Inflammatory macrophage treated with lipopolysaccharide for 4 hours (primary cell): Measurements from ENCODE around the gene ANO2.
"Not testable (repeated sequence)": the region's sequence is repeated elsewhere in the genome, so short reads cannot be mapped to it uniquely, and the experiment has no call there.

Source experiments
- DNase-seq: peaks from one replicate; pipeline ENCODE4 v3.0.0-alpha.2; 2020

The ANO2 gene

DNA sequence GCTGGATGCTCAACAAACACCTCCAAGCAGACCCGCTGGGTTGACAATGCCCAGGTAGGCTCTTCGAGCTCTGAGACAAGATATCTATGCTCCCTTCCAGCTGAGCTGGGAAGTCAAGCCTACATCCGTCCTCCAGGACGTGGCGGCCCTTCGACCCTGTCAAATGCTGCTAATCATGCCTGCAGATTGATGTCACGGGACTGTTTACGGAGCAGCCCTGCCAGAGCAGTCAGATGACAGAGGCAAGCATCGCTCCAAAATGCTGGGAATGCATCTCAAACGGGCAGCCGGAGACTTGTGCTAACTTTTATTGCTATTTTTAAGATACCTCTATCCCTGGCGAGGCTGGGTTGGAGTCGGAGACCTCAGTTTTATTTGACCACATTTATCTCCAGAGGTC is 373.9 kb downstream of the ANO2 start:
- DNase-seq: no peak

DNA sequence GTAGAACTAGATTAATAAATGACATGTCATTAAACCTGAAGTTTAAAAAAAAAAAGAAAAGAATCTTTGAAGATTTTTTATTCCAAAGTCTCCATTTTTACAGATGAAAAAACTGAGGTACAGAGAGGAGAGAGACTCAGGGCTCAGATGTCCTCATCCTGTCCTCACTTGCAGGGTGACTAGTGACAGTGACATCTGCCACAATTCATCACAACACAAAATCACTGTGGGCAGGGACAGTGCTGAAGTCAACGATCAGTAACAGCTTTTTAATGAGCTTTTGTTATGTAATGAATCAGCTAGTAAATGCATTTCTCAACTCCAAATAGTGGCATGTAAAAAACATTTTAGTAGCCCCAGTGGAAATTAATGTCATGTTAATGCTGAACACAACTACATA is 374.6 kb downstream of the ANO2 start:
- no peak for DNase-seq

DNA sequence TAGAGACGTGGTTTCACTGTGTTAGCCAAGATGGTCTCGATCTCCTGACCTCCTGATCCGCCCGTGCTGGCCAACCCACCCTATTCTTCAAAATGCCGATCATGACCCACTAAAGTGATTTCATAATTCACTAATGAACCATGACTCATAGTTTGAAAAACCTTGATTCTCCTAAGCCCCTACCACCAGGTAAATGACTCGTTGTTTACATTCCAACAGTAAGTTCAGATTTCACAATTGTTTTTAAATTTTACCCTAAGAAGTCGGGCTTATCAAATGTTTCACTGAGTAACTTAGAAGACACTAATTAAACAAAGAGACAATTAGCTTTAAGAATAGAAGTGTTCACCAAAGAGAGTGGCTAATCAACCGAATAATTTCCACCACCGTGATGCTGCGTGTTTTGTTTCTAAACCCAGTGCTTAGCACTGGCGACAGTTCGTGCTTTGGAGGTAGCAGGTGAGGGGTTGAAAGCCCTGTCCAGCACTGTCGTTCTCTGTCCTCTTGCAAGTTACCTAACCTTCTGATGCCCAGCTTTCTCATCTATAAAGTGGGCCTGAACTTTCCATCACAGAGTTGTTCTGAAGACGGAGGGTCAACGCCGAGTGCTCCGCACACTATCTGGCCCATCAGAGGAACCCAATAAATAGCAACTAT is 376.6 kb downstream of the ANO2 start:
- DNase-seq: no peak

DNA sequence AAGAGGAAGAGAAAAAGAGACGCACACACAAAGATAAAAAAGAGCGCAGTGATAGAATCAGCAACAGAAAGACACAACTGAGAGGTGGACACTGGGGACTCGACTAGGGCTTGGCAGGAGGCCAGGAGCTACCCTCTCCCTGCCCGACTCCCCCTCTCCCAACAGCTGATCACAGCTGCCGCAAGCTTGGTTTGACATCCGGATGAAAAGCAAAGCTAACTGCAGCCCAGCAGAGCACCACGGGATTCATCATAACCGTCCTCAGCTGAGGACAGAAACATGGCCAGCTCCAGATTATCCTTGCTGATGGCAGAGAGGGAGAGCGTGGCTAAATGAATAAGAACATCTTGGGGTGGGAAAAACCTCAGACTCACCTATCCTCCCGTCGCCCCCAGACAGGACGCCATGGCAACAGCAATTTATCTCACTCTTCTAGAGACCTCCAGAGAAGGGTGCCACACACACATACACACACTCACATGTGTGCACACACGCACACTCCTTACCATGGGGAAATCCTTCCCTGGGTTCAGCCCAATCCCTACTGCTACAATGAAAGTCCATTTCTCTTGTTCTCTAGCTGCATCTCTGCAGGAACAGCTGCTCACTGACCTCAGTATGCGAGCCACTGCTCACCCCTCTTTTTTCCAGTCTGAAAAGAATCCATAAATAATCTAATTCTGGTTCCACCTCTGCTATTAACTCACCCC is 377.9 kb downstream of the ANO2 start:
- DNase-seq: no peak

DNA sequence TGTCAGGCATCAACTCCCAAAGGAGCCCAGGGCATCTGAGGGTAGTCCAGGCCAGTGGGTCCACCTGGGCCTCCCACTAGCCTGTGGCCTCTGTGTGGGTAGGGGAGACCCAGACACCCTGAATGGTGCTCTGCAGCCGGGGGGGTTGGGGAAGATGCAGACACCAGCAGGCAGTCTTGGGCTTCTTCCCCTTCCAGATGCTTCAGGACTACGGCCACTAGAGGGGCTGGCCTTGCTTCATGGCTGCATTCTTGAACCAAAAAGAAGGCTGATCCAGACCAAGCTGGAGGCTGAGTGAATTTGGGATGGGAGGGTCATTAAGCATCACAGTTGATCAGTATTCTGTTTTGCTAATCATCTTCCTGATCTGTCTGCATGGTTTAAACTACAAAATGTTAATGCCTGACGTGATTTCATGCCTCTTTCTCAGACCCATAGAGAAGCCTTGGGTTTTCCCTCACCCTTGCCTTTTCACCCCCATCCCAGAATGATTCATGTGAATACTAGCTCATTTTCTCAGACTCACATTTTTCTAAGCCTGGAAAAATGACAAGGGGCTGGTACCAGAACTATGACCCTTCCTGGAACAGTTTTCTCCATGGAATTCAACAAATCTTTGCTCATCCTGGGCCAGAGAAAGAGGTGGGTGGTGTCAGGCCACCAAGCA is 379.0 kb downstream of the ANO2 start:
- DNase-seq: no peak

DNA sequence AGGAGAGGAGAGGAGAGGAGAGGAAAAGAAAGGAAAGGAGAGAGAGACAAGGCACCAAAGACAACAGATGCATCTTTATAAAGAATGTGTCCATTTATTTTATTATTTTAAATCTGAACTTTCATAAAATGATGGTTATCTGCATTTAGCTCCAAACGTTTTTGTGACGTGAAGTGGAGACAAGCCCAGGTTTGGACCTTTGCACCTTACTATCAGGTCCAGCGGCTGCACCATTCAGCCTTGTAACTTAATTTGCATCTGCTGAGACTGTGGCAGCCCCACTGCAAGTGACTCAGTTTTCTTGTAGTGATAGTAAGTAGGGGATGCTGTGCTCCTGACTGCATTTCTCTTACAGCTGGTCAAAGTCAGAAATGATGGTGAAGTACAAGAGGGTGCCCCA is 382.5 kb downstream of the ANO2 start:
- no peak for DNase-seq

DNA sequence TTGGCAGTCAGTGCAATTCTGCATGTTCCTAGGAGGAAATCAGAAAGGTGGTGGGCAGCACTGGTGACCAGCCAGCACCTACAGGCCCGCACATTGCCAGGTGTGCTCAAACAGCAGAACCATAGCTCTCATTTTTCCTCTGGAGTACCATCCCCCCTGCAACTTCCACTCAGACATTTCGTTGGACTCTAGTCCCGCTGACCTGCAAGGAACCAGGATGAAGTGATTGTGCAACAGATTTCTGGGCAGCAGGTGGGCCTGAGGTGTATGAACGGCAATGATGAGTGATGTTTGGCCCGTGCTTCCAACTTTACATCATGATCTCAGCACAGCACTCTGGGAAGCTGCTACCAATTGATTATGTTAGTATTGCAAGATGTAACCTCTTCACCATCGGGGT is 383.2 kb downstream of the ANO2 start:
- DNase-seq: no peak

DNA sequence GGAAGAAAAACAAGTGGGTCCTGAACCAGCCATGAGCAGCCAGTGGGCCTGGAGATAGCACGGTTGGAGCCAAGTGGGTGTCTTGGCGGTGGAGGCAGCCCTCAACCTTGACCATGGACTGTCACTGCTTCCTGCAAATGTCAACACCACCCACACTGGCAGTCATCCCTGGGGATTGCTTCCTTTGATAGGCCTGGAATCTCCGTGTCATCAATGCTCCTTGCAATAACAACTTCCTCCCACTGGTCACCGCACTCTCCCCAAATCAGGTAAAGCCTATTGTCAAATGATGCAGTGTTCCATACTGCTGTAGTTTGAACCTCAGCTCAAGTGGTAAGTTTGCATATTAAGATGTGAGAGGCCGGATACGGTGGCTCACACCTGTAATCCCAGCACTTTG is 384.0 kb downstream of the ANO2 start:
- no peak for DNase-seq

DNA sequence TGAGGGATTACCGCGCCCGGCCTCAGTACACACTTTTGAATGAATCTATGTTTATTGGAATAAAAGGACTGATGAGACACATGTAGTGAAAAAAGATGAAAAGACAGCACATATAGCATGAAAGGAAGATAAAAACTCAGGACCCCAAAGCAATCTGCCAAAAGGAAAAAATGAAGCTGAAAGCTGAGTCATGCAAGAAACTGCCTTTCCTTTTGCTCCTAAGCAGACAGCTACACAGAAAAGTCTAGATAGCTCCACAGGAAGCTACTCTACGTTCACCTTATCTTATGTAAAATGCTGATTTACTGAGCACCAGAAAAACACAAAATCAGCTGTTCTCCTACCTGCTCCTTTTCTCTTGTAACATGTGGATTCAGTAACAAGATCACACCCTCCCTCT is 384.8 kb downstream of the ANO2 start:
- no peak for DNase-seq

DNA sequence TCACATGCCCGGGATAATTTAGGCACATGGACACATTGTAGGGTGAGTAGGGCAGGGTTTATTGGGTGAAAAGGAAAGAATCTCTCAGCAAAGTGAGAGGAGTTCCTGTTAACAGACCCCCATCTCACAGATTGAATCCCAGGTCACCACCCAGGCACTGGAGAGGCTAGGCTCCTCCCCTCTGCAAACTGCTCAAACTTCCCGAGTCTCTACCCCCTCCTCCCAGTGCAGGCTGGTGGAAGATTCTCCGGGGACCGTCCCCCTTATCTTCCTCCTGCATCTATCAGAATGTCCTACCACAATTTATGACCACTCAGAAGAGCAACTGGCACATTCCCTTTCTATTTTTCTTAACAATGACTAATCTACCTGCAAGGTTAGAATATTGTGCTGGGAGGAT is 387.2 kb downstream of the ANO2 start:
- DNase-seq: no peak

DNA sequence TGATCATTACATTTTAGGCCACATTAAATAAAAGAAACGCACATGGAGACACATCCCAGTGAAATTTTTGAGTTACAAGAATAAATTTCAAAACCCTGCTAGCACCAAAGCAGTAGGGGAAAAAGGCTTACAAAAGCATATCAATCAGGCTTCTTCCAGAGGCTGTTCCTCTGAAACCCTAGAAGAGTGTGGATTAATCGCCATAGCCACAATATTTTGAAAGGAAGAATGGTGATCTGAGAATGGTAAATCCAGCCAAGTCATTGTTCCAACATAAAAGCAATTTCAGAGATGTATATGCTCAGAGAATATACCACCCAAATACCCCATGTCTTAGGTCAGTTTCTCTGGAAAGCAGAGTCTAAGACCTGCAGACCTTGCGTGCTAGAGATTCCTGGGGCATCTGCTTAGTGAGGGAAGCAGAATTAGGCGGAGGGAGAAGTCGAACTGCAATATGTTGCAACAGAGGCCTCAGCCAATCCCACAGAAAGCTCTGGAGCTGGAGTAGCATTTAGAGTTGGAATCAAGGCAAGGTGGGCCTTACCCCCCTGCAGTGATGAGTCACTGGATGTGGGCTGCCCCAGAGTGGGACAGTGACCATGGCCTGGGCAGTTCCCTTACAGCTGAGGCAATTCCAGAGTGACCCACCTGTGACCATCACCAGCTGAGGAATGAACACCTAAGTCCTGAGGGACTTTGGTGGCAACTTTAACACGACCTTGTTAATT is 387.9 kb downstream of the ANO2 start:
- no peak for DNase-seq

DNA sequence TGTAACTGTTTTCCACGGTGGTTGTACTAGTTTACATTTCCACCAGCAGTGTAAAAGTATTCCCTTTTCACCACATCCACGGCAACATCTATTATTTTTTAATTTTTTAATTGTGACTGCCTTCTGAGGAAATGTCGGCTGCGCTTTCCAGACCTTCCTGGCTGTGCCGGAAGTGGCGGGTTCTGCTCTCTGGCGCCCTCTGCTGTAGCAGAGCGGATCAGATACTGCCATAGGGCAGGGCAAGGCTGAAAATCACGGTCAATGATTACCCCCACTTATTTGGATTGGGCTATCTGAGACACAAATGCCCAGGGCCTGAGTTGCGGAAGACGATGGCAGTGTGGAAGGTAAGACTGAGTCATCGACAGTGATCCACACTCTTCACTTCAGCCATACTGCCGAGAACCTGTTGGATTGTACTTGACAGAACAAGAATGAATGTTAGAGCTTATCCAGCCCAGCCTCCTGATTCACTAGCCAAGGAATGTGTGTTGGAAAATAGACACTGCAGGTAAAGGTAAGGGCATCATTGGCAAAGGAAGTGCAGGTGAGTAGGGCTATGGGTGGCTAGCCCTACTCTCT is 388.9 kb downstream of the ANO2 start:
- no peak for DNase-seq

DNA sequence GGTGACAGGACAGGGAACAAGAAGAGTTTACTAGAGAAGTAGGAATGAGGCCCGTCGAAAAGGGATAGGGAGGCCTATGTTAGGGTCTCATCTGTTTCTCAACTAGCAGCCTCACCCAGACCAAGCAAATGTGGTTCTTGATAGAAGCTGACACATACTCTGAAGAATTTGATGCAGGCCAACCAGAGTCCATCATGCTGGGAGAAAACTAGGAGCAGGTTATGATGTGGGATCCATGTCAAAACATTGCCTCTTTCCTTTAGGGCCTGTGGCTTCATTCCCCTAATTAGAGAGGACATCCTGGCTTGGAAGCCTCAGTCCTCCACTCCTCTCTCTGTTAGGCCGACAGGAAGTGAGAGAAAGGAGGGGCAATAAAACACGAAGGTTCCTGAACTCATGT is 390.3 kb downstream of the ANO2 start:
- DNase-seq: no peak

DNA sequence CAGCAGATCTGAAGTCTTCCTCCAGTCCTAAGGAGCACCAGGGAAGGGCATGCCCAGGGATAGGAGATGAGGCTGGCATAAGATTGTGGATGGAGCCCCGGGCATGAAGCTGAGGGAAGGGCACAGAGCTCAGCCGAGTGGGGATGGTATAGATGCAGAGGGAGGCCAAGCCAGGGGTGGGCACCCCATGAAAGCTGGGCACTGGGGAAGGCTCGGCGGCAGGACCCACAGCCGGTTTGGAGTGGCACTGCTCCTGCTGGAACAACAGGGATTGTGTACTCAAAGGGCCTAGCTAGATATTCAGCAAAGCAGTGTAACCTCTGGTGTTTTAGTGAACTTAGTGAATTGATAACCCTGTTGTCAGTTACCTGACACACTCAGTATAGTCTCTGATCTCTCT is 396.0 kb downstream of the ANO2 start:
- no peak for DNase-seq

DNA sequence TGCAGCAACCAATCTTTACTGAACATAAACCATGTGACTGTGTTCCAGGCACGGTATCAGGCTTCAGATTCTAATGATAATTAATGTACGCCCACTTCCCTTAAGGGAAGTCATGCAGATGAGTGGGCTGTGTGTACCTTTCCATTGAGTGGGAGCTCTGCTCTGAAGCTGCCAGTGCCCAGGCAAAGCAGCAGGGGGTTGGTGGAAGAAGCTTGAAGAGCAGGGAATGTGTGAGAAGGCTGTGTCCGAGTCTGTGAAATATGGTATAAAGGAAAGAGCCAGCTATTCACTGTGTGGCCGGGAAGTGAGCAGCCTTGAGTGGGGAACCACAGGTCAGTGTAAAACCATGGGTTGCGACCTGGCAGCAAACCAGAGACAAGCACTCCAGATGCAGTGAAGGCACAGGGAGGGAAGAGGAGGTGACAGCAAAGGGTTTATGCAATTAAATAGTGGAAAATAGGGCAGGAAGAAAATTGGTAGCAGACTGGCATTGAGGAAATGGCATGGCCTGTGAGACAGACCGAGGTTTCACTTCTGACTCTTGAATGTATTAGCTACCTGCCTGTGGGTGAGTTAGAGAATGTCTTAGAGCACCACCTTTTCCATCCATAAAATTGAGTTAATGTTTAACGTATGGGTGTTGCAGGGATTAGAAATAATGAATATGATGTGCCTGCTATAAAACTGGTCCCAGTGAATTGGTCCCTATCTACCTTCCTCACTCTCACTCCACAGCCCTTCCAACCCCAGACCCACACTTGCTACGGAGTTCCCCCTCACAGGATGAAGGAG is 396.7 kb downstream of the ANO2 start:
- no peak for DNase-seq

DNA sequence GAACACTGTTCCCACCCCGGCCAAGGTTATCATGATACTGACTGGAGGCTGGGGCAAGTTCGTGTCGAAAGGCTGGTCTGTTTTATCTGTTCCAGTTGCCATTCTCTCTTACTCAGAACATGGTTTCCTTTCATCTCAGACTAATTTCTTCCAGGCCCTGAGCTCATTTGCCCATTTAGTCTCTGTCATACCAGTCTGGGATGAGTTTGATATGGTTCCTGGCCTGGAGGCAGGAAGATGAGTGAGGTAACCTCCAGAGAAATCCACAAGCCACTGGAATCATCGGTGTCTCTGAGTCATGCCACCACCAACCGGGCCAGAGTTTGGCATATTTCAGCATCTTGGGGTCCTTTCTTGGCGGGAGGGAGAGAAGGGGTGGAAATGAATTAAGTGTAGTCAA is 398.4 kb downstream of the ANO2 start:
- DNase-seq: no peak

DNA sequence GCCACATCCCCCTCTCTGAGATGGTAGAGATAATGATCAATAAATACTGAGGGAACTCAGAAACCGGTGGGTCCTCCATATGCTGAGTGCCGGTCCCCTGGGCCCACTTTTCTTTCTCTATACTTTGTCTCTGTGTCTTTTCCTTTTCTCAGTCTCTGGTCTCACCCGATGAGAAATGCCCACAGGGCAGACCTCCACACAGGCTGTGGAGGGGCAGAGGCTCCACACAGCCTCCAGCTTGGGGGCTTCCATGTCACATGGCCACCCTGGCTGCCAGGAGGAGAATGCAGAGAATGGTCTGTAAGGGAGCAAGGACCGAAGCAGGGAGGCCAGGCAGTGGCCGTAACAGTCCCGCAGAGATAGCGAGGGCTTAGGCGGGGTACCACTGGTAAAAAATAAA is 407.3 kb downstream of the ANO2 start:
- DNase-seq: no peak

DNA sequence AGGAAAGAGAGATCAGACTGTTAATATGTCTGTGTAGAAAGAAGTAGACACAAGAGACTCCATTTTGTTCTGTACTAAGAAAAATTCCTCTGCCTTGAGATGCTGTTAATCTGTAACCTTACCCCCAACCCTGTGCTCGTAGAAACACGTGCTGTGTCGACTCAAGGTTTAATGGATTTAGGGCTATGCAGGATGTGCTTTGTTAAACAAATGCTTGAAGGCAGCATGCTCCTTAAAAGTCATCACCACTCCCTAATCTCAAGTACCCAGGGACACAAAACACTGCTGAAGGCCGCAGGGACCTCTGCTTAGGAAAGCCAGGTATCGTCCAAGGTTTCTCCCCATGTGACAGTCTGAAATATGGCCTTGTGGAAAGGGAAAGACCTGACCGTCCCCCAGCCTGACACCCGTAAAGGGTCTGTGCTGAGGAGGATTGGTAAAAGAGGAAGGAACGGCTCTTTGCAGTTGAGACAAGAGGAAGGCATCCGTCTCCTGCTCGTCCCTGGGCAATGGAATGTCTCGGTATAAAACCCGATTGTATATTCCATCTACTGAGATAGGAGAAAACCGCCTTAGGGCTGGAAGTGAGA is 407.9 kb downstream of the ANO2 start:
- not testable (repeated sequence) for DNase-seq

DNA sequence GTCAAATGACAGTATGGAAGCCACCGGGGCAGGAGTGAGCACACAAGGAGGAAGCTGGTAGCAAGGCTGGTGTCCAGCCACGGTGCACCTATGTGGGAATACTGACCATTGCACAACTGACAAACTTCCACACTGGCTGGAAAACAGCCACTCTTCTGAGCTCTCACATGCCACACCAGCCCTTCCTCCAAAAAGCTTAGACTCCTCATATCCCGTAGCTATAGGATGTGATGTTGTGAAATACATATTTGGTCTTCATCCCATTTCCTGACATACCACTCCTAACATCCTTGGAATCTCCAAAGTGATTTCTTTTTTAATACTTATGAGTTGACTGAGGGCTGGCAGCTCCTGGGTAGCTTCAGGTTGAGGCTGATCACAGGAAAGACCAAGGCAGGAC is 409.5 kb downstream of the ANO2 start:
- no peak for DNase-seq

DNA sequence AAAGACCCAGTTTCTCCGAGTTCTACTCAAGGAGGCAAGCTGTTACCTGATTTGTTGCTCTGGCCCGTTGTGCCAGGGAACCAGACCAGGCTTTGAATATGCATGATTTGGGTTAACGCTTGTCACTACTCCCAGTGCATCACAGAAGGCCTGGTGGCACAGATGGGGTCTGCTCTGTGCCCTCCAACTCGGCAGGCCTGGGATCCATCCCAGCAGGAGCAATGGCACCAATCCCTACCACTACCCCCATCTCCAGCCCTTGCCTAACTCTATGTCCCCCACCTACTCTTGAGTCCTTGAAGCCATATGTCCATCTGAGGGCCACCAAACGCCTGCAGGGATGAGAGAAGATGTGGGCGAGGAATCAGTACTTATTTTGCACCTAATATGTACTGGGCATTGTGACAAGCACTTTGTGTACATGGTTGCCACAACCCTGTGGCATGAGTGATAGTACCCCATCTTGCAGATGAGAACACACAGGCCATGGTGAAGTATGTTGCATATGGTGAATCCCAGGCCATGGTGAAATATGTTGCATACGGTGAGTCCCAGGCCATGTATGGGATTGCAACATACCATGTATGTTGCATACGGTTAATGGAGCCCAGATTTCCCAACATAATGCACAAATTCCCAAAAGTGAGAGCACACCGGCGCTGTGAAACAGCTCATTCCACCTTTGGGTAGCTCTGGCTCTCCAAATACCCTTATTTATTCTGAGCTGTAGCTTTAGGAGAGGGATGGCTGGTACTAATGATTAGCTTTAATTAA is 410.4 kb downstream of the ANO2 start:
- no peak for DNase-seq

DNA sequence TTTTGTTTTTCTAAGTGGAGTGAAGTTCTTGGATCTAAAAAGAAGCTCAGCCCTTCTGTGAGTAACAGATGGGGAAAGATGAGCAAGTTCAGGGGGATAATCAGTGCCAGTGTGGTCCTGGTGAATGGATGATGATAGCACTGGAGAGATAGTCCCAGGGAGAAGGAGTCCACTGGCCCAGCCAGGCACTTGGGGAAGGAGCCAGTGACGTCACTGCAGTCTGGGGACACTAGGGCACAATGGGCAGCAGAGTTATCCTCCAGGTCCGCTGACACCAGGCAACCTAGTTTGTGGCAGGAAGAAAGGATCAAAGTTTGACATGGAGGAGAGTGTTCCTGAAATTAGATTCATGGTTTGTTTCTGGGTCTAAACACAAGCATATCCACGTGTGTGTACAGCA is 411.7 kb downstream of the ANO2 start:
- no peak for DNase-seq
